Activated CD4-positive, alpha-beta T cell treated with anti-CD3 and anti-CD28 coated beads, Interleukin-2, amount 10 ng/mL, durations not matched to agents 7 days and 5 days (primary cell): ENCODE results near the gene INO80C. TPM values are rescaled to one million over a fixed set of nuclear protein-coding genes. Genes with fewer than 3 reads are reported as not detected.
"Not testable (repeated sequence)": the region's sequence is repeated elsewhere in the genome, so short reads cannot be mapped to it uniquely, and the experiment has no call there.

ENCODE experiments used
- CTCF ChIA-PET: fragments of 350-600 bp; sonication (Branson Sonifier 250); formaldehyde crosslinking; loops from one replicate; lab custom pipeline; 2021; ENCODE audit warnings: antibody characterized with exemption; lab: Charles Lee
- POLR2A ChIA-PET: fragments of 350-600 bp; sonication (Branson Sonifier 250); formaldehyde crosslinking; loops from one replicate; lab custom pipeline; 2021; ENCODE audit warnings: antibody characterized with exemption; lab: Charles Lee
- DNase-seq: peaks from one replicate; pipeline ENCODE4 v3.0.0-alpha.2; 2020
- H3K27ac Mint-ChIP-seq: one replicate; pipeline ENCODE4 v1.8.0; 2021; ENCODE audit warnings: mild to moderate bottlenecking, moderate library complexity, mixed read lengths
- H3K27me3 Mint-ChIP-seq: one replicate; pipeline ENCODE4 v1.8.0; 2021; ENCODE audit warnings: mixed read lengths
- H3K36me3 Mint-ChIP-seq: one replicate; pipeline ENCODE4 v1.8.0; 2021; ENCODE audit warnings: low read depth, mixed read lengths
- H3K4me1 Mint-ChIP-seq: one replicate; pipeline ENCODE4 v1.8.0; 2021; ENCODE audit warnings: mixed read lengths
- H3K4me3 Mint-ChIP-seq: one replicate; pipeline ENCODE4 v1.8.0; 2021; ENCODE audit warnings: mild to moderate bottlenecking, moderate library complexity, mixed read lengths
- H3K9me3 Mint-ChIP-seq: one replicate; pipeline ENCODE4 v1.8.0; 2021; ENCODE audit warnings: mixed read lengths
- total RNA-seq, 2 experiments: library from RNA; stranded (reverse); gene quantifications; one replicate each; pipeline ENCODE4 v1.2.3, GENCODE V29; 2021

INO80C gene
- total RNA-seq, 2 experiments from 2014 or later: 18.9 to 22.0 TPM

GRCh38 chr18:35460736-35461161 lies 37.0 kb downstream of the INO80C start:
- Mint-ChIP-seq H3K4me3 (no peak overlapping the region), H3K4me1 (peaks cover 1% of the 10 kb centered on the region), H3K9me3 (no peaks in the 10 kb centered on the region), H3K27me3 (no peaks in the 10 kb centered on the region), H3K36me3 (no peaks in the 10 kb centered on the region), H3K27ac (no peak overlapping the region)
- ChIA-PET POLR2A (no interaction called here), CTCF (no interaction called here)
- no peak for DNase-seq

- Mint-ChIP-seq H3K4me1 (peaks cover 1% of the 10 kb centered on the region), H3K9me3 (no peaks in the 10 kb centered on the region), H3K27ac (no peak overlapping the region), H3K4me3 (no peak overlapping the region), H3K27me3 (no peaks in the 10 kb centered on the region), H3K36me3 (no peaks in the 10 kb centered on the region)
- no peak for DNase-seq
- POLR2A ChIA-PET: no interaction called here
- CTCF ChIA-PET: no interaction called here
Observed at GRCh38 chr18:35459997-35460396, 37.8 kb downstream of the INO80C start.

- Mint-ChIP-seq H3K4me1 (peaks cover 1% of the 10 kb centered on the region), H3K27ac (no peak overlapping the region), H3K27me3 (no peaks in the 10 kb centered on the region), H3K4me3 (no peak overlapping the region), H3K36me3 (no peaks in the 10 kb centered on the region), H3K9me3 (no peaks in the 10 kb centered on the region)
- POLR2A ChIA-PET: no interaction called here
- DNase-seq: no peak
- CTCF ChIA-PET: no interaction called here
Observed at GRCh38 chr18:35458677-35459441, 38.9 kb downstream of the INO80C start.

GRCh38 chr18:35458271-35458670 lies 39.5 kb downstream of the INO80C start:
- Mint-ChIP-seq H3K36me3 (no peaks in the 10 kb centered on the region), H3K27me3 (no peaks in the 10 kb centered on the region), H3K4me3 (no peak overlapping the region), H3K27ac (no peak overlapping the region), H3K9me3 (no peaks in the 10 kb centered on the region), H3K4me1 (peaks cover 1% of the 10 kb centered on the region)
- no peak for DNase-seq
- ChIA-PET POLR2A (no interaction called here), CTCF (no interaction called here)

- Mint-ChIP-seq H3K27ac (no peak overlapping the region), H3K4me1 (peaks cover 1% of the 10 kb centered on the region), H3K4me3 (no peak overlapping the region), H3K27me3 (no peaks in the 10 kb centered on the region), H3K9me3 (no peaks in the 10 kb centered on the region), H3K36me3 (no peaks in the 10 kb centered on the region)
- CTCF ChIA-PET: interaction anchor here (0.6 kb wide), 1 partner anchor 176 kb away, joined by 3 read pairs; no protein-coding TSS in a partner anchor
- DNase-seq: no peak
- POLR2A ChIA-PET: no interaction called here
Observed at GRCh38 chr18:35457140-35457704, 40.5 kb downstream of the INO80C start.

GRCh38 chr18:35455926-35456763 lies 41.6 kb downstream of the INO80C start:
- DNase-seq: no peak
- POLR2A ChIA-PET: no interaction called here
- peaks cover 1% of the 10 kb centered on the region for H3K4me1 Mint-ChIP-seq
- H3K27ac Mint-ChIP-seq: no peak overlapping the region
- H3K36me3 Mint-ChIP-seq: no peaks in the 10 kb centered on the region
- peaks cover under 1% of the 10 kb centered on the region for H3K27me3 Mint-ChIP-seq
- H3K4me3 Mint-ChIP-seq: no peak overlapping the region
- H3K9me3 Mint-ChIP-seq: peaks cover under 1% of the 10 kb centered on the region
- CTCF ChIA-PET: no interaction called here

GRCh38 chr18:35454803-35455202 lies 43.0 kb downstream of the INO80C start:
- Mint-ChIP-seq H3K4me1 (peaks cover 1% of the 10 kb centered on the region), H3K27me3 (peaks cover 2% of the 10 kb centered on the region), H3K36me3 (no peaks in the 10 kb centered on the region), H3K9me3 (peaks cover 2% of the 10 kb centered on the region), H3K4me3 (no peak overlapping the region), H3K27ac (no peak overlapping the region)
- ChIA-PET CTCF (no interaction called here), POLR2A (no interaction called here)
- no peak for DNase-seq

- DNase-seq, H3K36me3 Mint-ChIP-seq, H3K27ac Mint-ChIP-seq, H3K4me3 Mint-ChIP-seq, POLR2A ChIA-PET, H3K9me3 Mint-ChIP-seq, H3K27me3 Mint-ChIP-seq, H3K4me1 Mint-ChIP-seq: not testable (repeated sequence)
- CTCF ChIA-PET: interaction anchor here (0.6 kb wide), 1 partner anchor 40 kb away, joined by 3 read pairs; no protein-coding TSS in a partner anchor
Observed at GRCh38 chr18:35453065-35453464, 44.7 kb downstream of the INO80C start.

GRCh38 chr18:35451916-35452315 lies 45.8 kb downstream of the INO80C start:
- H3K4me1 Mint-ChIP-seq: no peaks in the 10 kb centered on the region
- ChIA-PET POLR2A (no interaction called here), CTCF (no interaction called here)
- H3K4me3 Mint-ChIP-seq: no peak overlapping the region
- H3K27ac Mint-ChIP-seq: no peak overlapping the region
- no peak for DNase-seq
- H3K9me3 Mint-ChIP-seq: peaks cover 2% of the 10 kb centered on the region
- no peaks in the 10 kb centered on the region for H3K36me3 Mint-ChIP-seq
- H3K27me3 Mint-ChIP-seq: peaks cover 2% of the 10 kb centered on the region

- H3K9me3 Mint-ChIP-seq: peaks cover 2% of the 10 kb centered on the region
- peaks cover 2% of the 10 kb centered on the region for H3K27me3 Mint-ChIP-seq
Observed at GRCh38 chr18:35451032-35451431, 46.7 kb downstream of the INO80C start.

GRCh38 chr18:35444636-35445035 lies 53.1 kb downstream of the INO80C start:
- Mint-ChIP-seq H3K9me3 (no peaks in the 10 kb centered on the region), H3K27ac (no peak overlapping the region), H3K4me3 (no peak overlapping the region), H3K36me3 (no peaks in the 10 kb centered on the region), H3K4me1 (peaks cover 9% of the 10 kb centered on the region), H3K27me3 (no peaks in the 10 kb centered on the region)
- ChIA-PET POLR2A (no interaction called here), CTCF (no interaction called here)
- DNase-seq: no peak

More at GRCh38 chr18:35451032-35451431, 46.7 kb downstream of the INO80C start:
- ChIA-PET CTCF (no interaction called here), POLR2A (no interaction called here)
- Mint-ChIP-seq H3K4me1 (no peaks in the 10 kb centered on the region), H3K4me3 (no peak overlapping the region), H3K27ac (no peak overlapping the region), H3K36me3 (no peaks in the 10 kb centered on the region)
- DNase-seq: no peak

- Mint-ChIP-seq H3K27ac (no peak overlapping the region), H3K36me3 (no peaks in the 10 kb centered on the region), H3K4me1 (peaks cover 9% of the 10 kb centered on the region), H3K4me3 (no peak overlapping the region), H3K9me3 (no peaks in the 10 kb centered on the region), H3K27me3 (no peaks in the 10 kb centered on the region)
- ChIA-PET POLR2A (no interaction called here), CTCF (no interaction called here)
- no peak for DNase-seq
Observed at GRCh38 chr18:35443847-35444246, 53.9 kb downstream of the INO80C start.

- DNase-seq: no peak
- ChIA-PET POLR2A (no interaction called here), CTCF (no interaction called here)
- Mint-ChIP-seq H3K9me3 (no peaks in the 10 kb centered on the region), H3K27me3 (no peaks in the 10 kb centered on the region), H3K36me3 (no peaks in the 10 kb centered on the region), H3K4me3 (no peak overlapping the region), H3K27ac (no peak overlapping the region), H3K4me1 (peaks cover 9% of the 10 kb centered on the region)
Observed at GRCh38 chr18:35443434-35443833, 54.3 kb downstream of the INO80C start.
